OCI-LY7 (cell line): ENCODE results near the gene ELMO1. TPM values are rescaled to one million over a fixed set of nuclear protein-coding genes. Genes with fewer than 3 reads are reported as not detected.

Source experiments
- BruUV-seq: library from RNA; stranded (reverse); fragments of 400-500 nt; replicated peaks from 2 replicates; lab custom pipeline; 2021; lab: Mats Ljungman, UMichigan
- CTCF ChIA-PET: fragments of 300-600 bp; sonication (Branson Sonifier 250); formaldehyde crosslinking; loops from one replicate; lab custom pipeline; 2022; ENCODE audit warnings: antibody characterized with exemption; ENCODE audit not compliant: unreplicated experiment; lab: Charles Lee
- POLR2A ChIA-PET: fragments of 300-600 bp; sonication (Branson Sonifier 250); formaldehyde crosslinking; loops from one replicate; lab custom pipeline; 2022; ENCODE audit warnings: antibody characterized with exemption; lab: Charles Lee
- DNase-seq: peaks from one replicate; pipeline ENCODE4 v3.0.0-alpha.2; 2015; ENCODE audit warnings: low spot score
- H2AFZ ChIP-seq: fragments of 200-600 bp; sonication (generic), shearing (Covaris generic); 2 replicates; pipeline ENCODE4 v1.6.1; 2014; ENCODE audit warnings: mild to moderate bottlenecking, antibody characterized with exemption, low read length, moderate library complexity
- H3K27ac ChIP-seq: fragments of 200-600 bp; sonication (generic); 2 replicates; pipeline ENCODE4 v1.5.1; 2014; ENCODE audit warnings: mixed run types, low read depth, mild to moderate bottlenecking, moderate library complexity, low read length, inconsistent platforms; ENCODE audit not compliant: poor library complexity, severe bottlenecking
- H3K36me3 ChIP-seq: fragments of 200-600 bp; sonication (generic); 2 replicates; pipeline ENCODE4 v1.6.1; 2014; ENCODE audit warnings: mild to moderate bottlenecking, antibody characterized with exemption, low read length, moderate library complexity, mixed read lengths; ENCODE audit not compliant: insufficient read depth
- H3K4me1 ChIP-seq: fragments of 200-600 bp; sonication (generic); 2 replicates; pipeline ENCODE4 v1.5.1; 2014; ENCODE audit warnings: mild to moderate bottlenecking, low read length; ENCODE audit not compliant: insufficient read depth, poor library complexity, severe bottlenecking
- H3K4me2 ChIP-seq: fragments of 200-600 bp; sonication (generic); 2 replicates; pipeline ENCODE4 v1.6.1; 2014; ENCODE audit warnings: mild to moderate bottlenecking, low read length
- H3K4me3 ChIP-seq: fragments of 200-600 bp; sonication (generic); 2 replicates; pipeline ENCODE4 v1.5.1; 2014; ENCODE audit warnings: mild to moderate bottlenecking, low read depth, low read length; ENCODE audit not compliant: poor library complexity, severe bottlenecking
- H3K79me2 ChIP-seq: fragments of 200-600 bp; sonication (generic); 2 replicates; pipeline ENCODE4 v1.6.1; 2016; ENCODE audit warnings: low read depth, mild to moderate bottlenecking, low read length, moderate library complexity, mixed read lengths; ENCODE audit not compliant: insufficient read depth
- H3K9me2 ChIP-seq: fragments of 200-600 bp; sonication (generic); 2 replicates; pipeline ENCODE4 v1.6.1; 2016; ENCODE audit warnings: mild to moderate bottlenecking, low read length, mixed read lengths; ENCODE audit not compliant: insufficient read depth
- H3K9me3 ChIP-seq: fragments of 200-600 bp; sonication (generic); 2 replicates; pipeline ENCODE4 v1.6.1; 2014; ENCODE audit warnings: mild to moderate bottlenecking, mixed run types, low read length, mixed read lengths
- H4K20me1 ChIP-seq: fragments of 200-600 bp; sonication (generic); 2 replicates; pipeline ENCODE4 v1.6.1; 2014; ENCODE audit warnings: mild to moderate bottlenecking, antibody characterized with exemption, low read length, moderate library complexity, mixed read lengths; ENCODE audit not compliant: insufficient read depth
- EZH2phosphoT487 ChIP-seq: fragments of 200-600 bp; sonication (generic); IDR thresholded peaks from 2 replicates; pipeline ENCODE4 v1.6.1; 2018; ENCODE audit warnings: low read depth, borderline replicate concordance, mild to moderate bottlenecking, mixed run types, antibody characterized with exemption, low read length, moderate library complexity, mixed read lengths
- intact Hi-C: fragments of 100-400 bp; cut with micrococcal nuclease; formaldehyde crosslinking; loops from one replicate; pipeline ENCODE4 v1.10.0; 2022; ENCODE audit not compliant: unreplicated experiment
- total RNA-seq, 2 experiments: library from RNA; depleted of rRNA in 1 of 2; stranded (reverse); fragments of >200 nt in 1 of 2; shearing (Covaris generic) in 1 of 2; gene quantifications; 2 replicates each; pipeline ENCODE4 v1.2.3, GENCODE V29; 2014 to 2022
- TF ChIP-seq, protein P1 (sequence below): fragments of 200-600 bp; sonication (generic); conservative IDR thresholded peaks from 2 replicates; pipeline ENCODE4 v1.5.1; 2014; ENCODE audit warnings: mild to moderate bottlenecking, antibody characterized with exemption, low read length, moderate library complexity, mixed read lengths

The ELMO1 gene
- total RNA-seq, 2 experiments from 2014 or later, result 101 to 103 TPM

DNA sequence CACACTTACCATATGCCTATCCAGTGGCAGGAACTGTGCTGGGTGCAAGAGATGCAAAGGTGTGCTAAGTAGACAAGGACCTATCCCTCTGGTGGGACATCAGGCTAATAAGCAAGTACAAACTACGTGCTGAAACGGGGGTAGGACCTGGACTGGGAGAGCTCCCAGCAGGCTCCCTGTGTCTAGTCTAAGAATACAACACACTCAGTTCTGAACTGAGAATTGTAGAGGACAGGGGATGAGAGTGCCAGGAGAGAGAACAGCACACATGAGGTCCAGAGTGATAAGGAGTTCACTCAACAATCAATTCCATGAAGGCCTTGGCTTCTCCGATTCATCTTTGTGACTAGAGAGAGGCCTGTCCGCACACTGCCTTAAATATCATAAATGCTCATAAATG is 253.7 kb downstream of the ELMO1 start:
- intact Hi-C loops, result loop anchor here (5.0 kb wide), 1 partner anchor 208 kb away; no protein-coding TSS in a partner anchor
- no peak overlapping the region for H2AFZ ChIP-seq
- H3K27ac ChIP-seq, result no peak overlapping the region
- H3K9me2 ChIP-seq, result no peaks in the 10 kb centered on the region
- H3K36me3 ChIP-seq, result peaks cover 56% of the 10 kb centered on the region
- H3K4me3 ChIP-seq, result no peak overlapping the region
- H3K4me2 ChIP-seq, result no peak overlapping the region
- TF ChIP-seq EZH2phosphoT487, result no peak
- TF ChIP-seq, protein P1, sequence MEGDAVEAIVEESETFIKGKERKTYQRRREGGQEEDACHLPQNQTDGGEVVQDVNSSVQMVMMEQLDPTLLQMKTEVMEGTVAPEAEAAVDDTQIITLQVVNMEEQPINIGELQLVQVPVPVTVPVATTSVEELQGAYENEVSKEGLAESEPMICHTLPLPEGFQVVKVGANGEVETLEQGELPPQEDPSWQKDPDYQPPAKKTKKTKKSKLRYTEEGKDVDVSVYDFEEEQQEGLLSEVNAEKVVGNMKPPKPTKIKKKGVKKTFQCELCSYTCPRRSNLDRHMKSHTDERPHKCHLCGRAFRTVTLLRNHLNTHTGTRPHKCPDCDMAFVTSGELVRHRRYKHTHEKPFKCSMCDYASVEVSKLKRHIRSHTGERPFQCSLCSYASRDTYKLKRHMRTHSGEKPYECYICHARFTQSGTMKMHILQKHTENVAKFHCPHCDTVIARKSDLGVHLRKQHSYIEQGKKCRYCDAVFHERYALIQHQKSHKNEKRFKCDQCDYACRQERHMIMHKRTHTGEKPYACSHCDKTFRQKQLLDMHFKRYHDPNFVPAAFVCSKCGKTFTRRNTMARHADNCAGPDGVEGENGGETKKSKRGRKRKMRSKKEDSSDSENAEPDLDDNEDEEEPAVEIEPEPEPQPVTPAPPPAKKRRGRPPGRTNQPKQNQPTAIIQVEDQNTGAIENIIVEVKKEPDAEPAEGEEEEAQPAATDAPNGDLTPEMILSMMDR, result no peak
- ChIA-PET CTCF (no interaction called here), POLR2A (no interaction called here)
- no peaks in the 10 kb centered on the region for H3K79me2 ChIP-seq
- H3K9me3 ChIP-seq, result no peaks in the 10 kb centered on the region
- no TSS peak for BruUV-seq
- H3K4me1 ChIP-seq, result peaks cover 6% of the 10 kb centered on the region
- no peaks in the 10 kb centered on the region for H4K20me1 ChIP-seq
- DNase-seq, result no peak

DNA sequence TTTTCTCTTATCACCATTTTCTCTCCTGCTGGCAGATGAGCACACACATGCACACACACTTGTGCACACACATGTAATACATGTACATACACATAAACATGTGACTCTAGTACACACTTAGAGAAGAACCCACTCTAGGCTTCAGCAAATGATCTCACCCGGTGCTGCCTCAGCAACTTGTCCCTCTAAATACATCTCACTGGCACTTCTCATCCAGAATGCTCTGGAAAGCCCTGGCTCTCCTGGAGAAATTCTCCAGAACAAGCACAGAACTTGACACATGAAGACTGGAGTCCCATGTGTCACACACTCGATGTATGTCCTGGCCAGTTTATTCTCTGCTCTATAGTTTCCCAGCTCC is 254.9 kb downstream of the ELMO1 start:
- TF ChIP-seq, protein P1, result no peak
- no peak for TF ChIP-seq EZH2phosphoT487
- Histone ChIP-seq H3K4me1 (no peaks in the 10 kb centered on the region), H3K4me2 (no peak overlapping the region), H2AFZ (no peak overlapping the region), H3K36me3 (peaks cover 55% of the 10 kb centered on the region), H3K9me2 (no peaks in the 10 kb centered on the region), H3K79me2 (no peaks in the 10 kb centered on the region), H3K4me3 (no peak overlapping the region), H3K9me3 (no peaks in the 10 kb centered on the region), H4K20me1 (no peaks in the 10 kb centered on the region), H3K27ac (no peak overlapping the region)
- ChIA-PET CTCF (no interaction called here), POLR2A (interaction anchor here (1.0 kb wide), 1 partner anchor 14 kb away, joined by 3 read pairs; no protein-coding TSS in a partner anchor)
- BruUV-seq, result no TSS peak
- intact Hi-C loops, result no loop called here
- no peak for DNase-seq

DNA sequence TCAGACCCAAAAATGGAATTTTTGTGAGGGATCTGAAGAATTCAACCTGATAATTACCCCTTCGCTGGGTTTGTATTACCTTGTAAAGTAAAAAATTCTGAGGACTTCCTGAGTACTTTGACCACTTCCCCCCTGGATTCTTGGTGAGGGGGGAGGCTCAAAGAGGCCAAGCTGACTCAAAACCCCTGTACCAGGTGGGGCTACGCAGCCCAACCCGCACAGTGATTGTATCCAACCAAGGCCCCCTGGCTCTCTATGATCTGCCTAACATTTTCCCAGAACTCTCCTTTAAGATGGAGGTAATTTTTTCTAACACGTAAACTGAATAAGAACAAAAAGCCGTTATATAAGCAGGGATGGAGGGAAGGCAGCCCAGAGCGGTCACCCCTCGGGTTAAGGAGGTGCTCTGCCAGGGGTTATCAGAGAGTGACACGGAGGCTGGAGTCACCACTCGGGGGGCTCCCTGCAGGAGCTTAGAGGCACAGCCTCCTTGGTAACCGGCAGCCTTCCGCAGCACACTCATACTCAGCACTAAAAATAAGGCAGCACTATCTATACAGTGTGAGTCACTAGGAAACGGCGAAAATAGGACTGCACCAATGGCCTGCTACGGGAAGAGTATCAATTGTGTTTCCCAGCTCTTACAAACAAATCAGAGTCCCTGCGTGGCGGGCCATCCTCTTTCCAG is 255.4 kb downstream of the ELMO1 start:
- no TSS peak for BruUV-seq
- no peaks in the 10 kb centered on the region for H3K4me1 ChIP-seq
- no peak overlapping the region for H3K4me3 ChIP-seq
- no peaks in the 10 kb centered on the region for H4K20me1 ChIP-seq
- no peak overlapping the region for H3K27ac ChIP-seq
- H2AFZ ChIP-seq, result no peak overlapping the region
- ChIA-PET CTCF (no interaction called here), POLR2A (interaction anchor here (1.0 kb wide), 1 partner anchor 15 kb away, joined by 3 read pairs; no protein-coding TSS in a partner anchor)
- no peaks in the 10 kb centered on the region for H3K79me2 ChIP-seq
- DNase-seq, result no peak
- TF ChIP-seq EZH2phosphoT487, result no peak
- TF ChIP-seq, protein P1, result no peak
- no peaks in the 10 kb centered on the region for H3K9me3 ChIP-seq
- H3K4me2 ChIP-seq, result no peak overlapping the region
- no peaks in the 10 kb centered on the region for H3K9me2 ChIP-seq
- intact Hi-C loops, result no loop called here
- peaks cover 52% of the 10 kb centered on the region for H3K36me3 ChIP-seq
